Measurements from ENCODE around the gene AP1M1.

AP1M1 gene

GRCh38 chr19:16197622-16198369, at the start of gene AP1M1:
AP1M1 (plus strand) TSS chr19:16197911; CDS start chr19:16198027, 116 bp downstream.
- no peak for TF ChIP-seq CTCF (IDR thresholded peaks at IDR 0.05; ENCODE audit: control extremely low read depth, extremely low read depth, low read depth, missing control alignments)
- ChIA-PET CTCF (interaction anchor here (0.7 to 1.5 kb wide), 7 partner anchors 9 to 156 kb away, joined by 3 to 13 read pairs (median 3); partner anchors contain the start of gene FAM32A), POLR2A (interaction anchor here (1.0 to 1.2 kb wide), 2 partner anchors 10 to 13 kb away, joined by 4 to 5 read pairs; partner anchors contain the start of gene FAM32A)
- peak; percentile 100 for DNase-seq (ENCODE audit: extremely low spot score)

GRCh38 chr19:16148443-16149229, 49.1 kb upstream of the AP1M1 start:
- no peak for DNase-seq (ENCODE audit: extremely low spot score)
- no peak for TF ChIP-seq CTCF (IDR thresholded peaks at IDR 0.05; ENCODE audit: control extremely low read depth, extremely low read depth, low read depth, missing control alignments)
- ChIA-PET POLR2A (no interaction called here), CTCF (interaction anchor here (0.9 to 1.2 kb wide), 4 partner anchors 20 to 72 kb away, joined by 3 to 5 read pairs (median 3); no protein-coding TSS in a partner anchor)

GRCh38 chr19:16153582-16154336, 44.0 kb upstream of the AP1M1 start:
- TF ChIP-seq CTCF (IDR thresholded peaks at IDR 0.05; ENCODE audit: control extremely low read depth, extremely low read depth, low read depth, missing control alignments): no peak
- DNase-seq (ENCODE audit: extremely low spot score): no peak
- CTCF ChIA-PET: interaction anchor here (0.9 to 1.4 kb wide), 4 partner anchors 8 to 31 kb away, joined by 3 to 4 read pairs (median 3); partner anchors contain the start of genes FAM32A and HSH2D
- POLR2A ChIA-PET: interaction anchor here (0.5 to 0.7 kb wide), 2 partner anchors 27 to 245 kb away, joined by 3 read pairs; no protein-coding TSS in a partner anchor

GRCh38 chr19:16154557-16154956, 43.2 kb upstream of the AP1M1 start:
- CTCF ChIA-PET: interaction anchor here (0.9 to 1.4 kb wide), 4 partner anchors 9 to 31 kb away, joined by 3 to 4 read pairs (median 3); partner anchors contain the start of genes FAM32A and HSH2D
- POLR2A ChIA-PET: interaction anchor here (0.6 kb wide), 1 partner anchor 478 kb away, joined by 6 read pairs; no protein-coding TSS in a partner anchor

GRCh38 chr19:16155128-16155527, 42.6 kb upstream of the AP1M1 start:
- no peak for TF ChIP-seq CTCF (IDR thresholded peaks at IDR 0.05; ENCODE audit: control extremely low read depth, extremely low read depth, low read depth, missing control alignments)
- POLR2A ChIA-PET: interaction anchor here (0.6 to 1.1 kb wide), 2 partner anchors 16 to 478 kb away, joined by 3 to 6 read pairs; no protein-coding TSS in a partner anchor
- DNase-seq (ENCODE audit: extremely low spot score): no peak
- CTCF ChIA-PET: interaction anchor here (0.9 to 2.4 kb wide), 4 partner anchors 12 to 37 kb away, joined by 3 to 8 read pairs (median 3); partner anchors contain the start of genes FAM32A and HSH2D

More at GRCh38 chr19:16154557-16154956, 43.2 kb upstream of the AP1M1 start:
- DNase-seq (ENCODE audit: extremely low spot score): no peak
- no peak for TF ChIP-seq CTCF (IDR thresholded peaks at IDR 0.05; ENCODE audit: control extremely low read depth, extremely low read depth, low read depth, missing control alignments)
